HEK293 (cell line): ENCODE data around the gene CORO2B.

Source experiments
- KLF10 ChIP-seq: fragments of 450-650 bp; IDR thresholded peaks from 2 replicates; pipeline ENCODE4 v1.5.1; 2018; ENCODE audit warnings: missing biosample characterization, mild to moderate bottlenecking, missing genetic modification characterization
- KLF7 ChIP-seq: fragments of 450-650 bp; formaldehyde crosslinking; IDR thresholded peaks from 2 replicates; pipeline ENCODE4 v1.5.1; 2016; ENCODE audit warnings: missing biosample characterization, missing genetic modification characterization, borderline replicate concordance
- KLF8 ChIP-seq: fragments of 450-650 bp; formaldehyde crosslinking; IDR thresholded peaks from 2 replicates; pipeline ENCODE4 v1.5.1; 2016; ENCODE audit warnings: missing biosample characterization, missing genetic modification characterization
- OSR2 ChIP-seq: fragments of 450-650 bp; formaldehyde crosslinking; IDR thresholded peaks from 2 replicates; pipeline ENCODE4 v1.5.1; 2016; ENCODE audit warnings: missing biosample characterization, missing genetic modification characterization
- SP7 ChIP-seq: fragments of 450-650 bp; formaldehyde crosslinking; IDR thresholded peaks from 2 replicates; pipeline ENCODE4 v1.5.1; 2016; ENCODE audit warnings: missing biosample characterization, missing genetic modification characterization
- TRIM28 ChIP-seq: IDR thresholded peaks from 2 replicates; pipeline ENCODE4 v1.6.1; 2011; ENCODE audit warnings: low read length, control low read depth, borderline replicate concordance
- ZBTB17 ChIP-seq: fragments of 450-650 bp; formaldehyde crosslinking; IDR thresholded peaks from 2 replicates; pipeline ENCODE4 v1.5.1; 2016; ENCODE audit warnings: missing biosample characterization, missing genetic modification characterization
- ZFP69B ChIP-seq: fragments of 450-650 bp; formaldehyde crosslinking; IDR thresholded peaks from 2 replicates; pipeline ENCODE4 v1.5.1; 2016; ENCODE audit warnings: missing biosample characterization, missing genetic modification characterization
- ZNF121 ChIP-seq: fragments of 450-650 bp; formaldehyde crosslinking; IDR thresholded peaks from 2 replicates; pipeline ENCODE4 v1.5.1; 2016; ENCODE audit warnings: missing biosample characterization, missing genetic modification characterization
- ZNF133 ChIP-seq: fragments of 450-650 bp; formaldehyde crosslinking; IDR thresholded peaks from 2 replicates; pipeline ENCODE4 v1.5.1; 2016; ENCODE audit warnings: missing biosample characterization, missing genetic modification characterization
- ZNF335 ChIP-seq: fragments of 450-650 bp; formaldehyde crosslinking; conservative IDR thresholded peaks from 2 replicates; pipeline ENCODE4 v1.5.1; 2016; ENCODE audit warnings: missing biosample characterization, missing genetic modification characterization
- ZNF366 ChIP-seq: fragments of 450-650 bp; formaldehyde crosslinking; conservative IDR thresholded peaks from 2 replicates; pipeline ENCODE4 v1.5.1; 2016; ENCODE audit warnings: missing biosample characterization, missing genetic modification characterization
- ZNF558 ChIP-seq: fragments of 450-650 bp; formaldehyde crosslinking; IDR thresholded peaks from 2 replicates; pipeline ENCODE4 v1.5.1; 2016; ENCODE audit warnings: missing biosample characterization, missing genetic modification characterization
- ZNF596 ChIP-seq: fragments of 450-650 bp; IDR thresholded peaks from 2 replicates; pipeline ENCODE4 v1.5.0; 2018; ENCODE audit warnings: missing biosample characterization, mild to moderate bottlenecking, missing genetic modification characterization, moderate library complexity
- ZNF660 ChIP-seq: fragments of 450-650 bp; IDR thresholded peaks from 2 replicates; pipeline ENCODE4 v1.5.1; 2018; ENCODE audit warnings: missing biosample characterization, mild to moderate bottlenecking, missing genetic modification characterization
- ZXDB ChIP-seq: fragments of 450-650 bp; formaldehyde crosslinking; IDR thresholded peaks from 2 replicates; pipeline ENCODE4 v1.5.1; 2016; ENCODE audit warnings: missing biosample characterization, missing genetic modification characterization
- TF ChIP-seq, protein P1 (sequence below): fragments of 450-650 bp; formaldehyde crosslinking; IDR thresholded peaks from 2 replicates; pipeline ENCODE4 v1.5.1; 2016; ENCODE audit warnings: missing biosample characterization, missing genetic modification characterization
- TF ChIP-seq, protein P2 (sequence below): fragments of 450-650 bp; formaldehyde crosslinking; IDR thresholded peaks from 2 replicates; pipeline ENCODE4 v1.5.1; 2017; ENCODE audit warnings: missing biosample characterization, missing genetic modification characterization
- TF ChIP-seq, protein P3 (sequence below): fragments of 450-650 bp; formaldehyde crosslinking; IDR thresholded peaks from 2 replicates; pipeline ENCODE4 v1.5.1; 2016; ENCODE audit warnings: missing biosample characterization, missing genetic modification characterization
- TF ChIP-seq, protein P4 (sequence below): fragments of 450-650 bp; formaldehyde crosslinking; IDR thresholded peaks from 2 replicates; pipeline ENCODE4 v1.5.1; 2016; ENCODE audit warnings: missing biosample characterization, missing genetic modification characterization

The CORO2B gene

DNA sequence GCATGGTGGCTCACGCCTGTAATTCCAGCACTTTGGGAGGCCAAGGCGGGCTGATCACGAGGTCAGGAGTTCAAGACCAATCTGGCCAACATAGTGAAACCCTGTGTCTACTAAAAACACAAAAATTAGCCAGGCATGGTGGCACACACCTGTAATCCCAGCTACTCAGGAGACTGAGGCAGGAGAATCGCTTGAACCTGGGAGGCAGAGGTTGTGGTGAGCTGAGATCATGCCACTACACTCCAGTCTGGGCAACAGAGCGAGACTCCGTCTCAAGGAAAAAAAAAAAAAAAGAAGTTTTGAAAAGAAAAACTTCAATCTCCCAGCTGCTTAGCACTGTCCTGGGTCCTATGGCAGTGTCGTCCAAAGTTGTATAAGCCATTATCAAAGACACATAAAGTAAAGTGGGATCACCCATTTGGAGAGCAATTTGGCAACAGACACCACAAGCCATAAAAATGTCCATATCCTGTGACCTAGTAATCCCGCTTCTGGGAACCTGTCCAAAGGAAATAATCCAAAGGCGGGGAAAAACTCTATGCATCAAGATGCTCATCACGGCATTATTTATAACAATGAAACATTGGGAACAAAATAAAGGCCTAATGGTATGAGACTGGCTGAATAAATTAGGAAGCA, 26.2 kb downstream of the CORO2B start (continued):
- TF ChIP-seq ZXDB (tag by site-specific recombination) (peak; percentile 88), ZBTB17 (tag by site-specific recombination) (peak; percentile 90), KLF7 (tag by site-specific recombination) (peak; percentile 16; the same call in 1 of the 2 replicates), ZNF366 (peak; percentile 91), ZNF660 (tag by site-specific recombination) (peak; percentile 94), SP7 (peak; percentile 95), ZNF558 (peak; percentile 61; the same call in 1 of the 2 replicates), ZNF596 (tag by site-specific recombination) (peak; percentile 76), ZNF133 (0 out of 2 replicates have a peak, but pooled peaks have one; percentile 31), ZFP69B (tag by site-specific recombination) (0 out of 2 replicates have a peak, but pooled peaks have one; percentile 38), KLF10 (peak; percentile 65; the same call in 1 of the 2 replicates), ZNF335 (tag by site-specific recombination) (peak; percentile 38; the same call in 1 of the 2 replicates), TRIM28 (peak; percentile 62; the same call in 1 of the 2 replicates), KLF8 (tag by site-specific recombination) (peak; percentile 49; the same call in 1 of the 2 replicates), ZNF121 (tag by site-specific recombination) (peak; percentile 99), OSR2 (tag by site-specific recombination) (peak; percentile 82; the same call in 1 of the 2 replicates)
- TF ChIP-seq, protein P1, sequence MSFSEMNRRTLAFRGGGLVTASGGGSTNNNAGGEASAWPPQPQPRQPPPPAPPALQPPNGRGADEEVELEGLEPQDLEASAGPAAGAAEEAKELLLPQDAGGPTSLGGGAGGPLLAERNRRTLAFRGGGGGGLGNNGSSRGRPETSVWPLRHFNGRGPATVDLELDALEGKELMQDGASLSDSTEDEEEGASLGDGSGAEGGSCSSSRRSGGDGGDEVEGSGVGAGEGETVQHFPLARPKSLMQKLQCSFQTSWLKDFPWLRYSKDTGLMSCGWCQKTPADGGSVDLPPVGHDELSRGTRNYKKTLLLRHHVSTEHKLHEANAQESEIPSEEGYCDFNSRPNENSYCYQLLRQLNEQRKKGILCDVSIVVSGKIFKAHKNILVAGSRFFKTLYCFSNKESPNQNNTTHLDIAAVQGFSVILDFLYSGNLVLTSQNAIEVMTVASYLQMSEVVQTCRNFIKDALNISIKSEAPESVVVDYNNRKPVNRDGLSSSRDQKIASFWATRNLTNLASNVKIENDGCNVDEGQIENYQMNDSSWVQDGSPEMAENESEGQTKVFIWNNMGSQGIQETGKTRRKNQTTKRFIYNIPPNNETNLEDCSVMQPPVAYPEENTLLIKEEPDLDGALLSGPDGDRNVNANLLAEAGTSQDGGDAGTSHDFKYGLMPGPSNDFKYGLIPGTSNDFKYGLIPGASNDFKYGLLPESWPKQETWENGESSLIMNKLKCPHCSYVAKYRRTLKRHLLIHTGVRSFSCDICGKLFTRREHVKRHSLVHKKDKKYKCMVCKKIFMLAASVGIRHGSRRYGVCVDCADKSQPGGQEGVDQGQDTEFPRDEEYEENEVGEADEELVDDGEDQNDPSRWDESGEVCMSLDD (tag by site-specific recombination): 0 out of 2 replicates have a peak, but pooled peaks have one; percentile 22
- TF ChIP-seq, protein P2, sequence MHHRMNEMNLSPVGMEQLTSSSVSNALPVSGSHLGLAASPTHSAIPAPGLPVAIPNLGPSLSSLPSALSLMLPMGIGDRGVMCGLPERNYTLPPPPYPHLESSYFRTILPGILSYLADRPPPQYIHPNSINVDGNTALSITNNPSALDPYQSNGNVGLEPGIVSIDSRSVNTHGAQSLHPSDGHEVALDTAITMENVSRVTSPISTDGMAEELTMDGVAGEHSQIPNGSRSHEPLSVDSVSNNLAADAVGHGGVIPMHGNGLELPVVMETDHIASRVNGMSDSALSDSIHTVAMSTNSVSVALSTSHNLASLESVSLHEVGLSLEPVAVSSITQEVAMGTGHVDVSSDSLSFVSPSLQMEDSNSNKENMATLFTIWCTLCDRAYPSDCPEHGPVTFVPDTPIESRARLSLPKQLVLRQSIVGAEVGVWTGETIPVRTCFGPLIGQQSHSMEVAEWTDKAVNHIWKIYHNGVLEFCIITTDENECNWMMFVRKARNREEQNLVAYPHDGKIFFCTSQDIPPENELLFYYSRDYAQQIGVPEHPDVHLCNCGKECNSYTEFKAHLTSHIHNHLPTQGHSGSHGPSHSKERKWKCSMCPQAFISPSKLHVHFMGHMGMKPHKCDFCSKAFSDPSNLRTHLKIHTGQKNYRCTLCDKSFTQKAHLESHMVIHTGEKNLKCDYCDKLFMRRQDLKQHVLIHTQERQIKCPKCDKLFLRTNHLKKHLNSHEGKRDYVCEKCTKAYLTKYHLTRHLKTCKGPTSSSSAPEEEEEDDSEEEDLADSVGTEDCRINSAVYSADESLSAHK (tag by site-specific recombination): peak; percentile 85
- TF ChIP-seq, protein P3, sequence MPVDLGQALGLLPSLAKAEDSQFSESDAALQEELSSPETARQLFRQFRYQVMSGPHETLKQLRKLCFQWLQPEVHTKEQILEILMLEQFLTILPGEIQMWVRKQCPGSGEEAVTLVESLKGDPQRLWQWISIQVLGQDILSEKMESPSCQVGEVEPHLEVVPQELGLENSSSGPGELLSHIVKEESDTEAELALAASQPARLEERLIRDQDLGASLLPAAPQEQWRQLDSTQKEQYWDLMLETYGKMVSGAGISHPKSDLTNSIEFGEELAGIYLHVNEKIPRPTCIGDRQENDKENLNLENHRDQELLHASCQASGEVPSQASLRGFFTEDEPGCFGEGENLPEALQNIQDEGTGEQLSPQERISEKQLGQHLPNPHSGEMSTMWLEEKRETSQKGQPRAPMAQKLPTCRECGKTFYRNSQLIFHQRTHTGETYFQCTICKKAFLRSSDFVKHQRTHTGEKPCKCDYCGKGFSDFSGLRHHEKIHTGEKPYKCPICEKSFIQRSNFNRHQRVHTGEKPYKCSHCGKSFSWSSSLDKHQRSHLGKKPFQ: peak; percentile 92
- TF ChIP-seq, protein P4, sequence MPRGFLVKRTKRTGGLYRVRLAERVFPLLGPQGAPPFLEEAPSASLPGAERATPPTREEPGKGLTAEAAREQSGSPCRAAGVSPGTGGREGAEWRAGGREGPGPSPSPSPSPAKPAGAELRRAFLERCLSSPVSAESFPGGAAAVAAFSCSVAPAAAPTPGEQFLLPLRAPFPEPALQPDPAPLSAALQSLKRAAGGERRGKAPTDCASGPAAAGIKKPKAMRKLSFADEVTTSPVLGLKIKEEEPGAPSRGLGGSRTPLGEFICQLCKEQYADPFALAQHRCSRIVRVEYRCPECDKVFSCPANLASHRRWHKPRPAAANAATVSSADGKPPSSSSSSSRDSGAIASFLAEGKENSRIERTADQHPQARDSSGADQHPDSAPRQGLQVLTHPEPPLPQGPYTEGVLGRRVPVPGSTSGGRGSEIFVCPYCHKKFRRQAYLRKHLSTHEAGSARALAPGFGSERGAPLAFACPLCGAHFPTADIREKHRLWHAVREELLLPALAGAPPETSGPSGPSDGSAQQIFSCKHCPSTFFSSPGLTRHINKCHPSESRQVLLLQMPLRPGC (tag by site-specific recombination): peak; percentile 83
